Omental fat pad (tissue), 4 donors: Measurements from ENCODE around the gene ZNF283. TPM values are rescaled to one million over a fixed set of nuclear protein-coding genes. Genes with fewer than 3 reads are reported as not detected.
"Not testable (repeated sequence)": the region's sequence is repeated elsewhere in the genome, so short reads cannot be mapped to it uniquely, and the experiment has no call there.

Source experiments
- ATAC-seq: fragments of 150-250 bp; one replicate; pipeline ENCODE4 v1.9.1; 2016; ENCODE audit warnings: mild to moderate bottlenecking, moderate library complexity; ENCODE audit not compliant: low FRiP score
- DNase-seq: peaks from one replicate; pipeline ENCODE4 v3.0.0-alpha.2; 2019; ENCODE audit warnings: low spot score
- total RNA-seq, 4 donors: library from RNA; depleted of rRNA; stranded (reverse); fragments of >200 nt; gene quantifications; one replicate each; pipeline ENCODE4 v1.1.0, GENCODE V29; 2016
- TF ChIP-seq, protein P1 (sequence below), 3 donors: fragments of 450-650 bp; IDR thresholded peaks; one replicate each; pipeline ENCODE4 v1.5.1; 2016 to 2017; ENCODE audit warnings: antibody characterized with exemption in 3 of 3, mild to moderate bottlenecking in 3 of 3, moderate library complexity in 2 of 3

ZNF283 gene
- total RNA-seq, 4 donors from 2014 or later, result 4.8 to 20.5 (median 7.3) TPM

DNA sequence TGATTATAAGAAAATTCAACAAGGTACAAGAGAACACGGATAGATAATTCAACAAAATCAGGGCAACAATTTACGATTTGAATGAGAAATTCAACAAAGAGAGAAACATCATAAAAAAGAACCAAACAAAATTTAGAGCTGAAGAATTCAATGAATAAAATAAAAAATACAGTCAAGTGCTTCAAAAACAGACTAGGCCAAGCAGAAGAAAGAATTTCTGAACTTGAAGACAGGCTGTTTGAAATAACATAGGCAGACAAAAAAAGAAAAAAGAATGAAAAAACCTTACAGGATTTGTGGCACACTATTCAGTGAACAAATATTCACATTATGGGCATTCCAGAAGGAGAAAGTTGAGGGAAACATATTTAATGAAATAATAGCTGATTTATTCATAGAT lies 31.1 kb downstream of the ZNF283 start:
- DNase-seq (no peak), ATAC-seq (no peak)
- TF ChIP-seq, protein P1, sequence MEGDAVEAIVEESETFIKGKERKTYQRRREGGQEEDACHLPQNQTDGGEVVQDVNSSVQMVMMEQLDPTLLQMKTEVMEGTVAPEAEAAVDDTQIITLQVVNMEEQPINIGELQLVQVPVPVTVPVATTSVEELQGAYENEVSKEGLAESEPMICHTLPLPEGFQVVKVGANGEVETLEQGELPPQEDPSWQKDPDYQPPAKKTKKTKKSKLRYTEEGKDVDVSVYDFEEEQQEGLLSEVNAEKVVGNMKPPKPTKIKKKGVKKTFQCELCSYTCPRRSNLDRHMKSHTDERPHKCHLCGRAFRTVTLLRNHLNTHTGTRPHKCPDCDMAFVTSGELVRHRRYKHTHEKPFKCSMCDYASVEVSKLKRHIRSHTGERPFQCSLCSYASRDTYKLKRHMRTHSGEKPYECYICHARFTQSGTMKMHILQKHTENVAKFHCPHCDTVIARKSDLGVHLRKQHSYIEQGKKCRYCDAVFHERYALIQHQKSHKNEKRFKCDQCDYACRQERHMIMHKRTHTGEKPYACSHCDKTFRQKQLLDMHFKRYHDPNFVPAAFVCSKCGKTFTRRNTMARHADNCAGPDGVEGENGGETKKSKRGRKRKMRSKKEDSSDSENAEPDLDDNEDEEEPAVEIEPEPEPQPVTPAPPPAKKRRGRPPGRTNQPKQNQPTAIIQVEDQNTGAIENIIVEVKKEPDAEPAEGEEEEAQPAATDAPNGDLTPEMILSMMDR (IDR thresholded peaks at IDR 0.05), result no peak

DNA sequence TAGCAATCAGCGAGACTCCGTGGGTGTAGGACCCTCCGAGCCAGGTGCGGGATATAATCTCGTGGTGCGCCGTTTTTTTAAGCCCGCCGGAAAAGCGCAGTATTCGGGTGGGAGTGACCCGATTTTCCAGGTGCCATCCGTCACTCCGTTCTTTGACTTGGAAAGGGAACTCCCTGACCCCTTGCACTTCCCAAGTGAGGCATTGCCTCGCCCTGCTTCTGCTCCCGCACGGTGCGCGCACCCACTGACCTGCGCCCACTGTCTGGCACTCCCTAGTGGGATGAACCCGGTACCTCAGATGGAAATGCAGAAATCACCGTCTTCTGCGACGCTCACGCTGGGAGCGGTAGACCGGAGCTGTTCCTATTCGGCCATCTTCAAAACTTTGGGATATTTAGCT lies 39.8 kb downstream of the ZNF283 start:
- DNase-seq, ATAC-seq: not testable (repeated sequence)

DNA sequence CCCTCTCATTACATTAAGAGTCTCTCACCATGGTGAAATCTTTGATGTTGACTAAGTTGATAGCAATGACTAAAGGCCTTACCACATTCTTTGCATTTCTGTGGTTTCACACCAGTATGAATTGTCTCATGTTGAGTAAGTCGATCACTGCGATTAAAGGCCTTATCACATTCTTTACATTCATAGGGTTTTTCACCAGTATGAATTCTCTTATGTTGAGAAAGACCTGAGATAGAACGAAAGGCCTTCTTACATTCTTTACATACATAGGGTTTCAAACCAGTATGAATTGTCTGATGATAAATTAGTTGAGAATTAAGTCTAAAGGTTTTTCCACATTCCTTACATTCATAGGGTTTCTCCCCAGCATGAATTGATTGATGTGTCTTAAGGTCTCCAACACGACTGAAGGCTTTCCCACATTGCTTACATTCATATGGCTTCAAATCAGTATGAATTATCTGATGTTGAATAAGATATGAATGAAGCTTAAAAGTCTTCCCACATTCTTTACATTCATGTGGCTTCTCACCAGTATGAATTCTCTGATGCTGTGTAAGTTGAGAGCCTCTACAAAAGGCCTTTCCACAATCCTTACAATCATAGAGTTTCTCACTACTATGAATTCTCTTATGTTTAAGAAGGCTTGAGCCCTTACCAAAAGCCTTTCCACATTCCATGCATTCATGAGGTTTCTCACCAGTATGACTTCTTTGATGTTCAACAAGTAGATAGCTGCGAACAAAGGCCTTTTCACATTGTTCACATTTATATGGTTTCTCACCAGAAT lies 45.6 kb downstream of the ZNF283 start:
- TF ChIP-seq, protein P1 (IDR thresholded peaks at IDR 0.05), result no peak

DNA sequence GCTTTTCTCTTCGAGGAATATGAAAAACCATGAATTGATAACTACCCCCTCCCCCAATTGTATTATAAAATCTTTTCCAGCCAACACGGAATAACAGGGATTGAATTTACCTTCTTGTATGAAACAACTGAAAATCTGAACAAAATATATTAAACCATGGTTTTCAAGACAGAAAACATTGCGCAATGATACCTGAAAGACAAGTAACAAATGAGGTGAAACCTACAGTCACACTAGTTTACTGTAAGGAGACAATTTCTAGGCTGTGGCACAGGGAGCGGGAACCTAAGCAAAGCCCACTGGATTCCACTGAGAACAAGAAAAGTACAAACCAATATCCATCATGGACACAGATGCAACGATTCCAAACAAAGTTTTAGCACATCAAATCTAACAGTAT lies 53.4 kb downstream of the ZNF283 start:
- ATAC-seq, result no peak
- TF ChIP-seq, protein P1 (IDR thresholded peaks at IDR 0.05), result no peak
- no peak for DNase-seq

More for the DNA sequence above, 45.6 kb downstream of the ZNF283 start:
- DNase-seq (no peak), ATAC-seq (no peak)

DNA sequence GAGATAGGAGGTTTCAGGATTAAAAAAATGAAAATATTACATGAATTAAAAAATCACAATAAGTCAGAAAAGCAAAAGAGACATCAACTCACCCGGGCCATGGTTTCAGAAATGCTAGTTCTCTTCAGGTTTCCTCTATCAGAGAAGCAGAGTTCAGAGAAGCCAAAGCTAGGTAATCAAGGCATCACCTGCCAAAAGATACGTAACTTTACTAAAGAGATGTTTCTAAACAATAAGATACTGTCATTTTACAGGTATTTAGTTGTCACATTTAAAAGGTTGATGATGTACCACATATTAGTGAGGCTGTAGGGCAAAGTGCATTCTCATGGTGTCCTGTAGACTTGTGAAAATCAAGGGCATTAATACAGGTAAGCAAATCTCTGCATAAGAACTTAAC lies 56.7 kb downstream of the ZNF283 start, which contains the start of gene ZNF404:
TSS of gene ZNF404 (minus strand) at position 101 of the 400 bp plus-strand sequence.
- ATAC-seq, result no peak
- TF ChIP-seq, protein P1 (IDR thresholded peaks at IDR 0.05), result no peak
- DNase-seq, result no peak

DNA sequence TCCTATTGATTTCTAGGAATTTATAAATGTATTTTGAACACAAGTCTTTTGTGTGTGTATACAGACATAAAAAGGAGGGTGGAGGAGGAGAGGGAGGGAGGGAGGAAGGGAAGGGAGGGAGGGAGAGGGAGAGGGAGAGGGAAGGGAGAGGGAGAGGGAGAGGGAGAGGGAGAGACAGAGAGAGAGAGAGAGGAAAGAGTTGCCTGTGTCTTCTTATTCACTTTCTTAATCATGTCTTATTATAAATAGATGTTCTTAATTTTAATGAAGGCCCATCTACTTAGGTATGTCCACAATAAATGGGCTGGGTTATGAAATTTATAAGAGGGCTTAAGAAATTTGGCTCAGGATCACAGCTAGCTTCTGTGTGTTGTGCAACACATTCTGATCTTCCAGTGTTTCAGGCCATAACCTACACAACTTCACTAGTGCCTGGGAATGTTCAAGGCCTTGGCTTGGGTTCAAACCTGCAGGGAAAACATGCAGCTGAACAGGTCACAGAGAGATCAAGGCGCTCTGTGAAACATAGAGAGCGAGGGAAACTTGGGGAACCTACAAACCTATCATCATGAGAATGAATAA lies 68.7 kb downstream of the ZNF283 start:
- TF ChIP-seq, protein P1 (IDR thresholded peaks at IDR 0.05), result no peak
- DNase-seq (no peak), ATAC-seq (no peak)

Other genes starting within 250 kb of the ZNF283 start
- gene IRGQ, start 231.2 kb upstream of the ZNF283 start, total RNA-seq, result 10 to 100 TPM; 14.4 to 24.0 (median 17.6) TPM
- gene ZNF576, start 230.7 kb upstream of the ZNF283 start, total RNA-seq, result 10 to 100 TPM; 12.3 to 15.0 (median 13.3) TPM
- under 1 TPM in 3 of 4 donors, not detected in 1; 0.12 to 0.46 (median 0.38) TPM for gene SRRM5, start 215.2 kb upstream of the ZNF283 start, total RNA-seq
- gene ZNF428, start 207.7 kb upstream of the ZNF283 start, total RNA-seq, result 10 to 100 TPM; 15.4 to 22.1 (median 16.2) TPM
- gene CADM4, start 187.5 kb upstream of the ZNF283 start, total RNA-seq, result 1 to 10 TPM in 3 of 4 donors, under 1 TPM in 1; 0.79 to 3.5 (median 2.5) TPM
- 100 to 1,000 TPM in 2 of 4 donors, 10 to 100 TPM in 2; 36.3 to 250 (median 88.0) TPM for gene PLAUR, start 157.2 kb upstream of the ZNF283 start, total RNA-seq
- not detected for gene IRGC, start 111.2 kb upstream of the ZNF283 start, total RNA-seq
- 10 to 100 TPM; 13.7 to 22.8 (median 15.5) TPM for gene SMG9, start 72.4 kb upstream of the ZNF283 start, total RNA-seq
- 10 to 100 TPM in 1 of 4 donors, 1 to 10 TPM in 2, under 1 TPM in 1; 0.74 to 19.1 (median 2.6) TPM for gene KCNN4, start 46.3 kb upstream of the ZNF283 start, total RNA-seq
- 10 to 100 TPM in 1 of 4 donors, 1 to 10 TPM in 2, under 1 TPM in 1; 0.95 to 15.0 (median 2.4) TPM for gene LYPD5, start 24.9 kb upstream of the ZNF283 start, total RNA-seq
- gene ZNF404, start 56.6 kb downstream of the ZNF283 start, total RNA-seq, result 1 to 10 TPM in 2 of 4 donors, under 1 TPM in 2; 0.63 to 2.0 (median 1.3) TPM
- 10 to 100 TPM in 2 of 4 donors, 1 to 10 TPM in 2; 5.4 to 17.2 (median 12.3) TPM for gene ZNF45, start 108.0 kb downstream of the ZNF283 start, total RNA-seq
- 1 to 10 TPM; 2.2 to 6.8 (median 4.0) TPM for gene ZNF221, start 123.9 kb downstream of the ZNF283 start, total RNA-seq
- 1 to 10 TPM; 5.0 to 8.2 (median 6.9) TPM for gene ZNF155, start 156.9 kb downstream of the ZNF283 start, total RNA-seq
- 1 to 10 TPM; 1.7 to 5.7 (median 3.1) TPM for gene ZNF230, start 175.6 kb downstream of the ZNF283 start, total RNA-seq
- 1 to 10 TPM; 1.9 to 3.7 (median 2.2) TPM for gene ZNF222, start 198.1 kb downstream of the ZNF283 start, total RNA-seq
- 1 to 10 TPM; 2.8 to 4.7 (median 3.1) TPM for gene ZNF223, start 224.7 kb downstream of the ZNF283 start, total RNA-seq
- 1 to 10 TPM in 3 of 4 donors, under 1 TPM in 1; 0.65 to 3.0 (median 1.7) TPM for gene ZNF284, start 244.8 kb downstream of the ZNF283 start, total RNA-seq